H1 (cell line): ENCODE measurements around the gene HS1BP3. TPM values are rescaled to one million over a fixed set of nuclear protein-coding genes. Genes with fewer than 3 reads are reported as not detected.

ENCODE experiments used
- HDAC2 ChIP-seq, 2 experiments: fragments of 300-600 bp in 1 of 2; sonication (generic) in 1 of 2; IDR thresholded peaks; 2 replicates each; pipeline ENCODE4 v1.6.1; 2011 to 2012; ENCODE audit warnings: low read depth in 2 of 2, low read length in 2 of 2, mild to moderate bottlenecking in 2 of 2, moderate library complexity in 2 of 2, borderline replicate concordance in 1 of 2, inconsistent platforms in 1 of 2
- HDAC6 ChIP-seq: IDR thresholded peaks from one replicate; pipeline ENCODE4 v1.7.1; 2012; ENCODE audit warnings: low read depth, mild to moderate bottlenecking, inconsistent platforms, low read length, moderate library complexity
- KDM4A ChIP-seq: IDR thresholded peaks from one replicate; pipeline ENCODE4 v1.7.1; 2012; ENCODE audit warnings: low read depth, mild to moderate bottlenecking, moderate library complexity, low read length, inconsistent platforms; ENCODE audit not compliant: severe bottlenecking
- SP1 ChIP-seq: IDR thresholded peaks from 2 replicates; pipeline ENCODE4 v1.6.1; 2011; ENCODE audit warnings: low read depth, low read length
- SUZ12 ChIP-seq: fragments of 200-600 bp; sonication (generic); IDR thresholded peaks from 2 replicates; pipeline ENCODE4 v1.6.1; 2012; ENCODE audit warnings: mild to moderate bottlenecking, inconsistent platforms, low read length, moderate library complexity, mixed read lengths
- TAF7 ChIP-seq: optimal IDR thresholded peaks from 2 replicates; pipeline ENCODE3; 2011; ENCODE audit warnings: low read depth, mild to moderate bottlenecking, inconsistent platforms, low read length, moderate library complexity, borderline replicate concordance
- TEAD4 ChIP-seq: IDR thresholded peaks from 2 replicates; pipeline ENCODE4 v1.6.1; 2012; ENCODE audit warnings: low read depth, low read length, inconsistent platforms, mixed read lengths
- polyA plus RNA-seq, 7 experiments: library from polyadenylated mRNA; depleted of rRNA in 3 of 7; stranded (reverse) in 5 of 7; unstranded in 2 of 7; fragments of >200 nt in 5 of 7; fragments of 200-250 nt in 2 of 7; gene quantifications; 1 replicate in 5 of 7; 2 replicates in 1 of 7; 4 replicates in 1 of 7; pipeline versions ENCODE4 v1.2.1 to v1.2.3, GENCODE V29; 2011 to 2013; ENCODE audit warnings: missing spikeins in 2 of 7, mixed read lengths in 2 of 7
- total RNA-seq: library from RNA; stranded (reverse); fragmentation: NEBNext Ultra II Directional; extraction: Animal tissue kit (Norgen Biotek cat#: 25700); gene quantifications from 2 replicates; pipeline ENCODE4 v1.2.1, GENCODE V29; 2021
- TF ChIP-seq, protein P1 (sequence below): fragments of 300-600 bp; sonication (generic); IDR thresholded peaks from 2 replicates; pipeline ENCODE4 v1.7.1; 2012; ENCODE audit warnings: low read length, moderate library complexity, mild to moderate bottlenecking, inconsistent platforms; ENCODE audit not compliant: insufficient replicate concordance

Gene HS1BP3
- total and polyA plus RNA-seq, 2 of the 8 experiments (the other 6 are each of a cell fraction or from before 2014, with no cell fraction given) = 11.1 to 11.3 TPM

DNA sequence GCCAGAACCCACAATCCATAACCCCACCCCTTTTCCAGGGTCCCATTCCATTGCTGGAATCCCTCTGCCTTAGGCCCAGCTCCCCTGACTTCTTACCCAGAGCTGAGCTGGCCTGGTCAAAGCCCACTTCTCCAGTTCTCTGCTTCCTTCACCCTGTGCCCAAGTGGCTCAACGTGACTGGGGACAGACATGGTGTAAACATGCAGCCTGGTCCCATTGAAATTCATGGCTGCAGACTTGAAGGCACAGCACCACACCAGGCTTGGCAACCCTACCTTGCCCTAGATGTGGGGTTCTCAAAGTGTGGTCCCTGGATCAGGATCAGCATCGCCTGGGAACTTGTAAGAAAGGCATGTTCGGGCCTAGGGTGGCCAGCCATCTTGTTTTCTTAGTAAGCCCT is 3.7 kb downstream of the HS1BP3 start (continued):
- TF ChIP-seq HDAC2 (IDR thresholded peaks at IDR 0.05; ENCODE audit: borderline replicate concordance in 1 of 2, low read depth in 2 of 2, low read length in 2 of 2) (no peak), SP1 (no peak), KDM4A (no peak), TEAD4 (no peak), SUZ12 (no peak), HDAC6 (no peak), TAF7 (no peak)
- TF ChIP-seq, protein P1, sequence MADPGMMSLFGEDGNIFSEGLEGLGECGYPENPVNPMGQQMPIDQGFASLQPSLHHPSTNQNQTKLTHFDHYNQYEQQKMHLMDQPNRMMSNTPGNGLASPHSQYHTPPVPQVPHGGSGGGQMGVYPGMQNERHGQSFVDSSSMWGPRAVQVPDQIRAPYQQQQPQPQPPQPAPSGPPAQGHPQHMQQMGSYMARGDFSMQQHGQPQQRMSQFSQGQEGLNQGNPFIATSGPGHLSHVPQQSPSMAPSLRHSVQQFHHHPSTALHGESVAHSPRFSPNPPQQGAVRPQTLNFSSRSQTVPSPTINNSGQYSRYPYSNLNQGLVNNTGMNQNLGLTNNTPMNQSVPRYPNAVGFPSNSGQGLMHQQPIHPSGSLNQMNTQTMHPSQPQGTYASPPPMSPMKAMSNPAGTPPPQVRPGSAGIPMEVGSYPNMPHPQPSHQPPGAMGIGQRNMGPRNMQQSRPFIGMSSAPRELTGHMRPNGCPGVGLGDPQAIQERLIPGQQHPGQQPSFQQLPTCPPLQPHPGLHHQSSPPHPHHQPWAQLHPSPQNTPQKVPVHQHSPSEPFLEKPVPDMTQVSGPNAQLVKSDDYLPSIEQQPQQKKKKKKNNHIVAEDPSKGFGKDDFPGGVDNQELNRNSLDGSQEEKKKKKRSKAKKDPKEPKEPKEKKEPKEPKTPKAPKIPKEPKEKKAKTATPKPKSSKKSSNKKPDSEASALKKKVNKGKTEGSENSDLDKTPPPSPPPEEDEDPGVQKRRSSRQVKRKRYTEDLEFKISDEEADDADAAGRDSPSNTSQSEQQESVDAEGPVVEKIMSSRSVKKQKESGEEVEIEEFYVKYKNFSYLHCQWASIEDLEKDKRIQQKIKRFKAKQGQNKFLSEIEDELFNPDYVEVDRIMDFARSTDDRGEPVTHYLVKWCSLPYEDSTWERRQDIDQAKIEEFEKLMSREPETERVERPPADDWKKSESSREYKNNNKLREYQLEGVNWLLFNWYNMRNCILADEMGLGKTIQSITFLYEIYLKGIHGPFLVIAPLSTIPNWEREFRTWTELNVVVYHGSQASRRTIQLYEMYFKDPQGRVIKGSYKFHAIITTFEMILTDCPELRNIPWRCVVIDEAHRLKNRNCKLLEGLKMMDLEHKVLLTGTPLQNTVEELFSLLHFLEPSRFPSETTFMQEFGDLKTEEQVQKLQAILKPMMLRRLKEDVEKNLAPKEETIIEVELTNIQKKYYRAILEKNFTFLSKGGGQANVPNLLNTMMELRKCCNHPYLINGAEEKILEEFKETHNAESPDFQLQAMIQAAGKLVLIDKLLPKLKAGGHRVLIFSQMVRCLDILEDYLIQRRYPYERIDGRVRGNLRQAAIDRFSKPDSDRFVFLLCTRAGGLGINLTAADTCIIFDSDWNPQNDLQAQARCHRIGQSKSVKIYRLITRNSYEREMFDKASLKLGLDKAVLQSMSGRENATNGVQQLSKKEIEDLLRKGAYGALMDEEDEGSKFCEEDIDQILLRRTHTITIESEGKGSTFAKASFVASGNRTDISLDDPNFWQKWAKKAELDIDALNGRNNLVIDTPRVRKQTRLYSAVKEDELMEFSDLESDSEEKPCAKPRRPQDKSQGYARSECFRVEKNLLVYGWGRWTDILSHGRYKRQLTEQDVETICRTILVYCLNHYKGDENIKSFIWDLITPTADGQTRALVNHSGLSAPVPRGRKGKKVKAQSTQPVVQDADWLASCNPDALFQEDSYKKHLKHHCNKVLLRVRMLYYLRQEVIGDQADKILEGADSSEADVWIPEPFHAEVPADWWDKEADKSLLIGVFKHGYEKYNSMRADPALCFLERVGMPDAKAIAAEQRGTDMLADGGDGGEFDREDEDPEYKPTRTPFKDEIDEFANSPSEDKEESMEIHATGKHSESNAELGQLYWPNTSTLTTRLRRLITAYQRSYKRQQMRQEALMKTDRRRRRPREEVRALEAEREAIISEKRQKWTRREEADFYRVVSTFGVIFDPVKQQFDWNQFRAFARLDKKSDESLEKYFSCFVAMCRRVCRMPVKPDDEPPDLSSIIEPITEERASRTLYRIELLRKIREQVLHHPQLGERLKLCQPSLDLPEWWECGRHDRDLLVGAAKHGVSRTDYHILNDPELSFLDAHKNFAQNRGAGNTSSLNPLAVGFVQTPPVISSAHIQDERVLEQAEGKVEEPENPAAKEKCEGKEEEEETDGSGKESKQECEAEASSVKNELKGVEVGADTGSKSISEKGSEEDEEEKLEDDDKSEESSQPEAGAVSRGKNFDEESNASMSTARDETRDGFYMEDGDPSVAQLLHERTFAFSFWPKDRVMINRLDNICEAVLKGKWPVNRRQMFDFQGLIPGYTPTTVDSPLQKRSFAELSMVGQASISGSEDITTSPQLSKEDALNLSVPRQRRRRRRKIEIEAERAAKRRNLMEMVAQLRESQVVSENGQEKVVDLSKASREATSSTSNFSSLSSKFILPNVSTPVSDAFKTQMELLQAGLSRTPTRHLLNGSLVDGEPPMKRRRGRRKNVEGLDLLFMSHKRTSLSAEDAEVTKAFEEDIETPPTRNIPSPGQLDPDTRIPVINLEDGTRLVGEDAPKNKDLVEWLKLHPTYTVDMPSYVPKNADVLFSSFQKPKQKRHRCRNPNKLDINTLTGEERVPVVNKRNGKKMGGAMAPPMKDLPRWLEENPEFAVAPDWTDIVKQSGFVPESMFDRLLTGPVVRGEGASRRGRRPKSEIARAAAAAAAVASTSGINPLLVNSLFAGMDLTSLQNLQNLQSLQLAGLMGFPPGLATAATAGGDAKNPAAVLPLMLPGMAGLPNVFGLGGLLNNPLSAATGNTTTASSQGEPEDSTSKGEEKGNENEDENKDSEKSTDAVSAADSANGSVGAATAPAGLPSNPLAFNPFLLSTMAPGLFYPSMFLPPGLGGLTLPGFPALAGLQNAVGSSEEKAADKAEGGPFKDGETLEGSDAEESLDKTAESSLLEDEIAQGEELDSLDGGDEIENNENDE = no peak
